GM21737 (cell line): ENCODE measurements around the gene UBE2G1.

Experiments
- ATAC-seq: cut with Tn5 transposase; IDR thresholded peaks from one replicate; pipeline ENCODE4 v1.9.1; 2021; ENCODE audit warnings: mild to moderate bottlenecking, moderate library complexity; ENCODE audit not compliant: unreplicated experiment

UBE2G1 gene

GRCh38 chr17:4309897-4310296, 56.6 kb downstream of the UBE2G1 start:
- no peak for ATAC-seq

- no peak for ATAC-seq
These were observed 59.1 kb downstream of the UBE2G1 start for GRCh38 chr17:4307179-4307930.

- ATAC-seq, result no peak
These were observed 61.3 kb downstream of the UBE2G1 start for GRCh38 chr17:4305224-4305623.

GRCh38 chr17:4304417-4305027, 62.0 kb downstream of the UBE2G1 start:
- no peak for ATAC-seq

GRCh38 chr17:4301066-4301465, 65.4 kb downstream of the UBE2G1 start:
- no peak for ATAC-seq

- no peak for ATAC-seq
These were observed 69.1 kb downstream of the UBE2G1 start for GRCh38 chr17:4297351-4297750.

- no peak for ATAC-seq
These were observed 70.8 kb downstream of the UBE2G1 start for GRCh38 chr17:4295686-4296085.

GRCh38 chr17:4293572-4293971, 72.9 kb downstream of the UBE2G1 start:
- ATAC-seq, result no peak

- no peak for ATAC-seq
These were observed 78.8 kb downstream of the UBE2G1 start for GRCh38 chr17:4287710-4288109.

- no peak for ATAC-seq
These were observed 90.0 kb downstream of the UBE2G1 start for GRCh38 chr17:4276514-4276913.

- no peak for ATAC-seq
These were observed 93.5 kb downstream of the UBE2G1 start for GRCh38 chr17:4272972-4273368.

- ATAC-seq, result no peak
These were observed 94.1 kb downstream of the UBE2G1 start for GRCh38 chr17:4272213-4272971.

GRCh38 chr17:4270736-4271135, 95.7 kb downstream of the UBE2G1 start:
- ATAC-seq, result no peak

GRCh38 chr17:4269915-4270314, 96.6 kb downstream of the UBE2G1 start:
- ATAC-seq, result no peak

GRCh38 chr17:4267402-4267801, 99.1 kb downstream of the UBE2G1 start:
- no peak for ATAC-seq

- ATAC-seq, result no peak
These were observed 99.9 kb downstream of the UBE2G1 start for GRCh38 chr17:4266550-4266949.

GRCh38 chr17:4263282-4264215, 102.9 kb downstream of the UBE2G1 start, which contains the start of gene ANKFY1:
ANKFY1 (minus strand) TSS chr17:4263979; CDS start chr17:4263941, 38 bp downstream.
- ATAC-seq, result peak; percentile 72

- no peak for ATAC-seq
These were observed 103.8 kb downstream of the UBE2G1 start for GRCh38 chr17:4262703-4263102.

GRCh38 chr17:4261452-4261851, 105.0 kb downstream of the UBE2G1 start:
- no peak for ATAC-seq

- no peak for ATAC-seq
These were observed 107.6 kb downstream of the UBE2G1 start for GRCh38 chr17:4258867-4259266.

- no peak for ATAC-seq
These were observed 109.5 kb downstream of the UBE2G1 start for GRCh38 chr17:4256952-4257351.
